ENCODE data around the gene L3MBTL4.

DNA sequence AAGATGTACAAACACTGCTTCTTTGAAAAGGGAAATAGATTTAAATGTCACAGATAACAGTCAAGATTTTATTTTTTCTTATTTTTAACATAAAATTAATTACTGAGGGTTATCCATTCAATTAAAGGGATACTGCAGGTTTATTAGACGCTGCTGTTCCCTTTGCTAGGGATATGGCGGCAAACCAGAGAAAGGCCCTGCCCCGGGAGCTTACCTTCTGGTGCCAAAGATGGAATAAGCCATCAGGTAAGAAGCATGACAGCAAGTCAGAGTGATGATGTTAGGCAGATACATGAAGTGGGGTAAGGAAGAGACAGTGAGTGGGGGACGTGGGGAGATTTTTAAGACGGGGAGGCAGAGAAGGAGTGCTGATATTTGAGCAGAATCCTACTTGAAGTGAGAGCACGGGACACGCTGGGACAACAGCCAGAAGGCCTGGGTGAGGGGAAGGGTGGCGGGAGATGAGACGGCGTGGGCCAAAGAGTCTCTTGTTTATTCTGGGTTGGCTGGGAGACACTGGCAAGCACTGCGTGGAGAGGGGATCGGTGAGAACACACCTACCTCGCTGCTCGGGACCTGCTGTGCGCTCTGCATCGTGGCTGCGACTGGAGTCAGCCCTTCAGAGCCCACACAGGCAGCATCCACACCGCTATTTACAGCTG is 268.9 kb downstream of the L3MBTL4 start:
- TF ChIP-seq, protein P1, sequence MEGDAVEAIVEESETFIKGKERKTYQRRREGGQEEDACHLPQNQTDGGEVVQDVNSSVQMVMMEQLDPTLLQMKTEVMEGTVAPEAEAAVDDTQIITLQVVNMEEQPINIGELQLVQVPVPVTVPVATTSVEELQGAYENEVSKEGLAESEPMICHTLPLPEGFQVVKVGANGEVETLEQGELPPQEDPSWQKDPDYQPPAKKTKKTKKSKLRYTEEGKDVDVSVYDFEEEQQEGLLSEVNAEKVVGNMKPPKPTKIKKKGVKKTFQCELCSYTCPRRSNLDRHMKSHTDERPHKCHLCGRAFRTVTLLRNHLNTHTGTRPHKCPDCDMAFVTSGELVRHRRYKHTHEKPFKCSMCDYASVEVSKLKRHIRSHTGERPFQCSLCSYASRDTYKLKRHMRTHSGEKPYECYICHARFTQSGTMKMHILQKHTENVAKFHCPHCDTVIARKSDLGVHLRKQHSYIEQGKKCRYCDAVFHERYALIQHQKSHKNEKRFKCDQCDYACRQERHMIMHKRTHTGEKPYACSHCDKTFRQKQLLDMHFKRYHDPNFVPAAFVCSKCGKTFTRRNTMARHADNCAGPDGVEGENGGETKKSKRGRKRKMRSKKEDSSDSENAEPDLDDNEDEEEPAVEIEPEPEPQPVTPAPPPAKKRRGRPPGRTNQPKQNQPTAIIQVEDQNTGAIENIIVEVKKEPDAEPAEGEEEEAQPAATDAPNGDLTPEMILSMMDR (IDR thresholded peaks at IDR 0.05), result no peak
- no peak for TF ChIP-seq POLR2A (IDR thresholded peaks at IDR 0.05)

Measured in body of pancreas (tissue), 4 donors.